Activated CD4-positive, alpha-beta T cell treated with anti-CD3 and anti-CD28 coated beads, Interleukin-10, Interleukin-2, amounts not matched to agents 100 ng/mL and 50 ng/mL, durations not matched to agents 16 hours and 8 hours (primary cell): ENCODE results near the gene LPCAT4.
A peak's percentile ranks its signal among the peaks of the same experiment; 100 is the strongest.
"Not testable (repeated sequence)": the region's sequence is repeated elsewhere in the genome, so short reads cannot be mapped to it uniquely, and the experiment has no call there.

Source experiments
- DNase-seq: peaks from one replicate; pipeline ENCODE4 v3.0.0-alpha.2; 2020

LPCAT4 gene, protein sequence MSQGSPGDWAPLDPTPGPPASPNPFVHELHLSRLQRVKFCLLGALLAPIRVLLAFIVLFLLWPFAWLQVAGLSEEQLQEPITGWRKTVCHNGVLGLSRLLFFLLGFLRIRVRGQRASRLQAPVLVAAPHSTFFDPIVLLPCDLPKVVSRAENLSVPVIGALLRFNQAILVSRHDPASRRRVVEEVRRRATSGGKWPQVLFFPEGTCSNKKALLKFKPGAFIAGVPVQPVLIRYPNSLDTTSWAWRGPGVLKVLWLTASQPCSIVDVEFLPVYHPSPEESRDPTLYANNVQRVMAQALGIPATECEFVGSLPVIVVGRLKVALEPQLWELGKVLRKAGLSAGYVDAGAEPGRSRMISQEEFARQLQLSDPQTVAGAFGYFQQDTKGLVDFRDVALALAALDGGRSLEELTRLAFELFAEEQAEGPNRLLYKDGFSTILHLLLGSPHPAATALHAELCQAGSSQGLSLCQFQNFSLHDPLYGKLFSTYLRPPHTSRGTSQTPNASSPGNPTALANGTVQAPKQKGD

DNA sequence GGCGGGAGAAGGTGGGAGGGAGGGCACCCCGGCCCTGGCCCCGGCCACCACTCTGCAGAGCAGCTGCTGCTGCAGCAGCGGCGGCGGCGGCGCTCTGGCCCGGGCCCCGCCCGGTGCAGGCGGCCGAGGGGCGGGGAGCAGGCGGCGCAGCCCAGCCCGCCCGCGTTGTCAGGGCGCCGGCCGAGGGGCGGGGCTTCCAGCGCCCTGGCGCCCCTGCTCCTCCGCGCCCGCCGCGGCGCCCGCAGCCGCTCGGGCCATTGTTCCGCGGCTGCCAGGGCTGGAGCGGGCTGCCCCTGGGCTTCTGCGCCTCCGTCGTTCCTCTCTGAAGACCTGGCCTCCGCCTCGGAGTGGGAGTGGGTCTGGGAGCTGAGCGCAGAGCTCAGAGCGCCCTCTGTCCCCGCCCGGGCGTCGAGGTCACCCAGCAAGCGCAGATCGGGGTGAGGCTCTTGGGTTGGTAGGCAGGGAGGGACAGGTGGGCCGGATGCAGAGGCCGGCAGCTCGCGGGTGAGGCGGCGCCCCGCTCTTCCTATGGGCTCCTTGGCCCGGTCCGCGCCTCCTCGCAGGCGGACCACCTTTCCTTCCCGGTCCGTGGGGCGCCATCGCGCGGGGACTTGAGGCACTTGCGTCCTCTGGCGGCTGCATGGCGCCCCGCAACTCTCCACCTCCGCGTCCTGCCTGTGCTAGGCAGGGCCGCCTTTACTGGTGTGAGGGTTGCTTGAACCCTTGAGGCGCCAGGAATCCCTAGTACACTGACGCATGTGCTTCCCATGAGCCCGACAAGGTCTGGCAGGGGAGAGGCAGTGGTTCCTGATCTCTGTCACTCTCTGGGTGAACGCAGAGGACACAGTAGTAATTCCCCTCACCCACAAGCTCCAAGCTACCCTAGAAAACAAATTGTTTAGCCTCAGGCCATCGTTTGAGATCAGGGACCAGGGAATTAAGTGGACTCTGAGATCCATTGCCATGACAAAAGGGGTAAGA, at the start of gene LPCAT4:
LPCAT4 (minus strand) TSS at position 96 of the 981 bp plus-strand sequence. CDS start 96 bp downstream, outside the sequence.
- DNase-seq, result peak; percentile 93

DNA sequence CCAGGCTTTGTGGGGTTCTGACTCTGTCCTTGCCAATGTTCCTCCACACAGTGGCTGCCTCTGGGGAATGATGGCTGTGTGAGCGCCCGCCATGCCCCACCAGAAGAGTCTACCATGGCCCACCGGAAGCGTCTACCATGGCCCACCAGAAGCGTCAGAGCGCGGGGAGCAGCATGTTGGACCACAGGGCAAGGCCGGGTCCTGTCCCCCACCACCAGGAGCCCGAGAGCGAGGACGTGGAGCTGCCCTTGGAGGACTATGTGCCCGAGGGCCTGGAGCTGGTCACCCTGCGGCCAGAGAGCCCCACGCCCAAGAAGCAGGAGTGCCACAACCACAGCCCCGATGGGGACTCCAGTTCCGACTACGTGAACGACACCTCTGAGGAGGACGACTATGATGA, 42.5 kb upstream of the LPCAT4 start:
- not testable (repeated sequence) for DNase-seq

DNA sequence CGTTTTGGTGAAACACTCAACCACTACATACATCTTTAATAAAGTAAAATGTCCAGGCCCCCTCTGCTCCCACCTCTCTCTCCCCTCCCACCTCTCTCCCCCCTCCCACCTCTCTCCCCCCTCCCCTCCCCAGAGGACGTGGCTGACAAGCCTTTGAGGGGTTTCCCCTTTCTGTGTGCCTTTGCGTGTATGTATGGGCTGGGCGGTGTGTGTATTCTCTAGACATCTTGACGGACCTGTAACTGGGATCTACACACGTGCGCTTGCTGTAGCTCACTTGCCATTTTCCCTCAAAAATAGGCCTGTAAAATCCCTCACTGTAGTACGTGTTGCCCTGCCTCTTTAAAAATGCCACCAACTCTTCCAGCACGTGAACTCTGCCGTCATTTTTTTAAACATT, 42.0 kb upstream of the LPCAT4 start:
- not testable (repeated sequence) for DNase-seq

DNA sequence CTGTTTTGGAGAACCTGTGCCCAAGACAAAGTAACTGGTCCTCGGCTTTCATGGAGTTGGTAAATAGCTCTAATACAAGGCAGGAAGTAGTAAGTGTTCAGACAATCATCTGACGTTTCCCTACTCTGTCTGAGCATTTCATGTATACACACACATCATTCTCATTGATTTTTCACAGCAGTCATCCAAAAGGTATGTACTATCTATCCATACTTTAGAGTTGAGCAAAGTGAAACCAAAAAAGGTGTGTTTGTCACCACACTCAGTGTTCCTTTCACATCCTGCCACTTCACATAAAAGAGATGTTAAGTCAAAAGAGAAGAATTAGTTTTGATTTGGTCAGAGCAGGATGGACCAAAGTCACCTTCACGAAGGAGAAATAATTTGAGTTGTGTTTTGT, 36.9 kb upstream of the LPCAT4 start:
- not testable (repeated sequence) for DNase-seq

DNA sequence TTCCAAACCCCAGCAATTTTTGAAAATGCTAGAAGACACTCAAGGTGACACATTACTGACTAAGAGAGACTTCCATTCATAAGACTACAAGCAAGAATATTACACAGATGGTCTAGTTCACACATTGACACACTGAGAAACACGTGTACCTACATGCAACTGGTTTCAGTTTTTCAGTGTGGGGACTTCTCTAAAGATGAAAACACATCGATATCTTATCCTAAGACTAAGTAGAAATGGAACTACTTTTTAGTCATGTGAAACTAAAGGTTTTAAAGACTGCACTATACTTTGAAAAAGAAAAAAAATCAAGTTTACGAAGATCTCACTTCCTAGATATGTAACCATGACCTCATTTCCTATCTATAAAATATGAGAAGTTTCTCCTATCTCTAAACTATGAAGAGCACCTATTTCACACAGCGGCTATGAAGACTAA, 36.2 kb upstream of the LPCAT4 start:
- not testable (repeated sequence) for DNase-seq

DNA sequence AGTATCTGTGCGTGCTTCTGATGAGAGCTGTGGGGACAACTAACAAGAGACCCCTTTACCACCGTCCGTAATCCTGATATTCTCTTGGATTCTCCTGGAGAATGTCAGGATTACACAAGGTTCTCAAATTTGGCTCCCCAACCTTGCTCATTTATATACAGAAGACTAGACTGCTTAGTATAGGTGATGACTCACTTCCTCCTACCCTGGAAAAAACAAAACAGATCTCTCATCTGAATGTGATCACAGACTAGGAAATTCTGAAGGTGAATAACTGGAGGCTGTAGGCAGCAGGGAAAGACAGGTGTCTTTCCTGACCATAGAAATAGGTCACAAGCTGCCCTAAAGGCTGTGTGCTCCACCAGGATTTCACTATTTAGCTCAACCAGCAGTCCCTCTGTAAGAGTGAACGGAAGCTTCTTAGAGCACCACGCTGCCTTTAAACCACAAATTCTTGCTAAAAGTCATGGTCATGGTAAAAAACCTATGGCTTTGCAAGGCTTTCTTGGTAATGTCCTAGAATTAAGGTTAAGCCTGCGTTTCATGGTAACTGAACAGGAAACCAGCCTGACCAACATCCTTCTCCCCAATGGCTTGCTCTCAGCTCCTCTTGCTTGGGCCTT, 30.8 kb upstream of the LPCAT4 start:
- peak; percentile 75 for DNase-seq

DNA sequence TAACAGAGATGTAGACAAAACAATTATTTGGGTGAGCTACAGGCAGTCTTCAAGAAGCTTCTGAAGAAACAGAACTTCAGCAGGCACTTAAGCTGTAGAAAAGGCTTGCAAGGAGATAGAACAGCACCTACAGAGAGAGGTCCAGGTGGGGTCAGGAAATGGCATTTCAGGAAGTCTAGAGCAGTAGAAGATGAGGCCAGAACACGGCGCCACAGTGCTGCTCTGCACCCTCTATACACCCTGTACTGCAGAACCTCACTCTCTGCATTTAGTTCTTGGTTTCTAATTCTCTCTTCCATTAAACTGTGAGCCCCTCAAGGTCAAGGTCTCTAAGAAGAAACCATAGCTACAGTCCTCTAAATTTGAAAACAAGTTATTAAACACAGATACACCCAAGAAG, 26.0 kb upstream of the LPCAT4 start:
- DNase-seq, result not testable (repeated sequence)

DNA sequence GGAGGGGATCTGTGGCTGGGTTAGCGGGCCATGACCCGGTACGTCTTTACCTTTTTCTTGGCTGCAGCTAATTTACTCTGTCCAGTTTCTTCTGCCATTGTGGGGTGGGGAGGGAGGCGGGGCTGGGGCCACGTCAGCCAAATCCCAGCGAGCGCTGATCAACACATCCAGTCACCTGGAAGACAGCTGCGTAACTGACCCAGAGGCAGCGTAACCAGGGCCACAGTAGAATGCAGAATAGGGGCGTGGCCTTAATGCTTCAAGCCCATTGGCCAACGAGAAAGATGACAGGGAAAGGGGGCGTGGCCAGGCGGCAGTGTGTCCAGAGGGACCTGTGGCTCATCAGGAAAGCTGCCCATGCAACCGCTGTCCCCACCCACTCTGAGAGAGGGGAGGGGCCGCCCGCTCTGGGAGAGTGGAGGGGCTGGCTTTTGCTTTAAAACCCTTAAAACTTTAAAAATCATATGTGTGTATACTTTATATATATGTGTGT, 22.6 kb upstream of the LPCAT4 start:
- DNase-seq, result not testable (repeated sequence)

DNA sequence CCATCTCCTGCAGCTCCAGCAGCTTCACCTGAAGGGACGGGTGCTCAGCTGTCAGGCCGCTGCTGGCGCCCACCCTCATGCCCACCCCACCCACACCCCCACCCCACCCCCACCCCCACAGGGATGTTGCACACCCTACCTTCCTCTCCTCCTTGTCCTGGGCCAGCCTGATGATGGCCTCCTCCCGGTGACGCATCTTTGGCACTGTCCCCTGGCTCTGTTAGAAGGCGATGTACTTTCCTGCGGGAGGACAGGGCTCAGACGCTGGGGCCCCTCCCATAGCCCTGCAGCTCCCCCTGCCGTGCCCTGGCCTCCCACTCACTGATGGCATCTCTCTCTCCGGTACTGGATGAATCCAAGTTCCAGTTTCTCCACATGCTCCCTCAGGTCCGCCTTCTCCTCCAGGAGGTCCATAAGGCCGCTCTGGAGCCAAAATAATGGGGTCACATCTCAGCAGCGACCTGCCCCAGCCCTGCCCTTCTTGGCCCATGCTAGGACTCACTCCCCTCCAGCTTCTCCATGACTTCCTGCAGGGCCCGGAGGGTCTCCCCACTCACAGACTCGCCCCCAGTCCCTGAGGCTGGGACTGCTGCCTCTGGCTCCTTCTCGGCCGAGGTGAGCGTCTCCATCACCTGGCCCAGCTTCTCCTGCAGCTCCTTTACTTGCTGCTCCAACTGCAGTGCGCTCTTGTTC, 15.0 kb upstream of the LPCAT4 start:
- DNase-seq, result not testable (repeated sequence)

DNA sequence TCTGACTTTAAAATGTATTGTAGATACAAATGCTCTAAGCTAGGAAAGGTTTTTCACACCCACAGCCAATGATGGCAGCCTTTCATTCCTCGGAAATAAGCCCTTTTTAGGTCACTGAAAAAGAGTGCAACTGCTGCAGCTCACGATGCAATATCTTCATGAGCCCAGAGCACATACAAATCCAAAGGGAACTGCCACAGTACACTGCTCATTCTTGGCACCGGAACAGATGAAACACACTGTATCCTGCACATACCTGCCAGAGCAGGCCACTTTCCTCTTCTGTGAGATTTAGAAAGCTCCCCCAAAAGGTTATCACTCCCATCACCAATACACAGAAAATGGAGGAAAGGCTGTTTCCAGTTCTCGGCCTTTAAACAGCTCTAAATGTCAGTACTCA, 13.5 kb upstream of the LPCAT4 start:
- DNase-seq, result not testable (repeated sequence)

DNA sequence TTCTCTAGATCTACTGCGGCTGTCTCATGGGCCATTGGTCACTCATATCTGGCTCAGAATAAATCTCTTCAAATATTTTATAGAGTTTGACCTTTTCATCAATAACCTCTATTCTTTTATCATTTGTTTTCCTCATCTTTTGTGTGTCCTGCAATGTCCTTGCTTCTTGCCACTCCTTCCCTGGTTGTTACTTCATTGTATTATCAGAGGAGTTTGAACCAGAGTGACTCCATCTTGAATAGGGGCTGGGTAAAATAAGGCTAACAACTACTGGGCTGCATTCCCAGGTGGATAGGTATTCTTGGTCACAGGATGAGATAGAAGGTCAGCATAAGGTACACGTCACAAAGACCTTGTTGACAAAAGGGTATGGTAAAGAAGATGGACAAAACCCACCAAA, 9.9 kb upstream of the LPCAT4 start:
- no peak for DNase-seq

DNA sequence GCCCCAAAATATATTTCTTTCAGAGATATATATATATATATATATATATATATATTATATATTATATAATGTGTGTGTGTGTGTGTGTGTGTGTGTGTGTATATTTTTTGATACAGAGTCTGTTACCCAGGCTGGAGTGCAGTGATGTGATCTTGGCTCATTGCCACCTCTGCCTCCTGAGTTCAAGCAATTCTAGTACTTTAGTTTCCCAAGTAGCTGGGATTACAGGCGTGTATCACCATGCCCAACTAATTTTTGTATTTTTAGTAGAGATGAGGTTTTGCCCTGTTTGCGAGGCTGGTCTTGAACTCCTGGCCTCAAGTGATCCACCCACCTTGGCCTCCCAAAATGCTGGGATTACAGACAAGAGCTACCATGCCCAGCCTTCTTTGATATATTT, 8.5 kb upstream of the LPCAT4 start:
- DNase-seq, result not testable (repeated sequence)

DNA sequence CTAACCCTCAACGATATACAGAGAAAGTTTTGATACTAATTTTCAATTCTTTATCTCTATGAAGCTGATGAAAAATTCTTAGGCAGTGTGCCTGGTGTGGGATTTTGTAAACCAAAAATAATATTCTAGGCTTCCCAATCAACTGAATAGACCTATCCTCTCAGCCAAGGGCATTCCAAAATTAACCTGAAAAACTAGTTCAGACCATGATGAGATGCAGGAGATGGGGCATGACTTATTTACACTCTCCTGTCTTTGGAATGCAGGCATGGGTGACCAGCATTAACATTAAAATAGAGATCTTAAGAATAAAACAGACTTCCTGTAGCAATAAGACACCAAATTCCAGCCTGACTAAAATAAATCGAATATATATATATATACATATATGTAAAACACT, 7.8 kb upstream of the LPCAT4 start:
- DNase-seq, result no peak

DNA sequence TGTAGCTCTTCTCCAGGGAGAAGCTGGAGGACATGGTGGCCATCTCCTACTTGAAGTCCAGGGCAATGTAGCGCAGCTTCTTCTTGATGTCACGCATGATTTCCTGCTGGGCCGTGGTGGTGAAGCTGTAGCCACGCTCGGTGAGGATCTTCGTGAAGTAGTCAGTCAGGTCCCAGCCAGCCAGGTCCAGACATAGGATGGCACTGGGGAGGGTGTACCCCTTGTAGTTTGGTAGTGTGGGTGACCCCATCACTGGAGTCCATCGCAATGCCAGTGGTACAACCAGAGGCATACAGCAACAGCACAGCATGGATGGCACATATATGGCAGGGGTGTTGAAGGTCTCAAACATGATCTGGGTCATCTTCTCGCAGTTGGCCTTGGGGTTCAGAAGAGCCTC, 7.0 kb upstream of the LPCAT4 start:
- DNase-seq, result no peak

DNA sequence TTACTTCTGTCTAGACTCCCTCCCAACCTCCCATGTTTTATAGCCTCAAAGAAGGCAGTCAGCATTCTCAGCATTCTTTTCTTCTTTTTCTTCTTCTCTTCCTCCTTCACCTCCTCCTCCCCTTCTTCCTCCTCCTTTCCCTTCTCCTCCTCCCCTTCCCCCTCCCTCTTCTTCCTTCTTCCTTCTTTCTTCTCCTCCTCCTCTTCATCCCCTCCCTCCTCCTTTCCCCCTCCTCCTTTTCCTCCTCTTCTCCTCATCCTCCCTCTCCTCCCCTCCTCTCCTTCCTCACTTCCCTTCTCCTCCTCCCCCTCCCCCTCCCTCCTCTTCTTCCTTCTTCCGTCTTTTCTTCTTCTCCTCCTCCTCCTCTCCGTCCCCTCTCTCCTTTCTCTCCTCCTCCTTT, 3.6 kb upstream of the LPCAT4 start:
- no peak for DNase-seq

DNA sequence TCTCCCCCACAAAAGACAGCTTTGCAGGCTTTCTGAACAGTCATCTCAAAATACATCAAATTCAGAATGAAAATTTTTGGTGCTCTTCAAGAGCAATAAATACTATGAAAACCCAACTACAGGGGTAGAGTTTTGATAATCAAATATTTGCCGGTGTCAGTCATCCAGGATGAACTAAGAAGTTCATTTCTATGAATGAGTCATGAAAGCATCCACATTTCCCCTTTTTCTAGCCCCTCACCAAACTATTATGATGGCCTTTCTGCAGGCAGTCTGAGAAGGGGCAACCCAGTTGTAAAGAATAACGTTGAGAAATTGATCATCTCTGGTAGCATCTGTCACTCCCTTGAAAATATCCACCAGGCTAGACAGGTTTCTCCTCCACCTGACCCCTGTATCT, 3.1 kb upstream of the LPCAT4 start:
- DNase-seq, result peak; percentile 47

DNA sequence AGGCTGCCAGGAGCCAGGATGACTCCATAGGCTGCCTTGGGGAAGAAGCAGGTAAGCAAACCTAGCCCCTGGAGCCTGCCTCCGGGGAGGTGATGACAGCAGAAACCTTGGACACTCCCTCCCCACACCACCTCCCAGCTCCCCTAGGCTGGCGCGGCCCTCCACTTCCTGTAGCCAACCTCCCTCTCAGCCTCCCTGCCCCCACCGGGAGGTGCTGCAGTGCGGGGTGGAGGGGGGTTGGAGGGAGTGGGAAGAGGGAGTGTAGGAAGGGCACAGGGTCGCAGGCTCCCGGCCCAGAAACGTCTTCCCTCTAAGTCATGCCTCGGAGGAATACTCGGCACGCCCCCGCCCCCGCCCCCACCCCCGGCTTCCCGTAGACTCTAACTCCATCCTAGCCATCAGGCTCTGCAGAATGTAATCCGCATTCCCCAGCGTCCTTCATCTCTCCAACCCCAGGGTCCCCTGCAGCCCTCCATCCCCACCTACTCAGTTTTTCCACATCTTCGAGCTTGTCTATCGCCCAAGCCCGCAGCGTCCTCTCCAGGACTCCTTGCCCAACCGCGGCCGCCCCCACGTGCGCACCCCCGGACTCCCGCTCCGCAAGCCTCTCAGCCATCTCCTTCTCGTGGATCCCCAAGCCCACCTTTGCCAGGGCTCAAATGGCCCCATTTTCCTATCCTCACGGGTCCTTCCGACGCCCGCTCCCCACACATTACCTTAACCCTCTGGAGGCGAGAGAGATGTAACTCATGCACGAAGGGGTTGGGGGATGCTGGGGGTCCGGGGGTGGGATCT, 528 bp downstream of the LPCAT4 start:
- peak; percentile 76 for DNase-seq

DNA sequence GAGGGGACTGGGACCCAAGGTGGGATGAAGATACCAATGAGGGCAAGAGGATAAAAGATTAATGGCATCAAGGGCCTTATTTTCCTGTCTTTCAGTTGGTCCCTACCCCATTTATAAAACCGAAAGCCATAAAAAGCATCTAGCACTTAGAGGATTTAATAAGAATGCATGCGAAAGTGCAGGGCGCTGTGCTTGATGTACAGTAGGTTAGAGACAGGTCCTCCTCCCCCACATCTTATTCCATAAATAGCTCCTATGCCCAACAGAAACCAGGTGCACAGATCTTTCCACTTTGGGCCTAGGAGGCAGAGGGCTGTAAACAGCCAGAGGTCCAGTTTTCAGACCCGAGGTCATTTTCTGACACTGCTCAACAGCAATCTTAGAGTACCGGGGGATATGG, 1.2 kb downstream of the LPCAT4 start:
- DNase-seq, result no peak

DNA sequence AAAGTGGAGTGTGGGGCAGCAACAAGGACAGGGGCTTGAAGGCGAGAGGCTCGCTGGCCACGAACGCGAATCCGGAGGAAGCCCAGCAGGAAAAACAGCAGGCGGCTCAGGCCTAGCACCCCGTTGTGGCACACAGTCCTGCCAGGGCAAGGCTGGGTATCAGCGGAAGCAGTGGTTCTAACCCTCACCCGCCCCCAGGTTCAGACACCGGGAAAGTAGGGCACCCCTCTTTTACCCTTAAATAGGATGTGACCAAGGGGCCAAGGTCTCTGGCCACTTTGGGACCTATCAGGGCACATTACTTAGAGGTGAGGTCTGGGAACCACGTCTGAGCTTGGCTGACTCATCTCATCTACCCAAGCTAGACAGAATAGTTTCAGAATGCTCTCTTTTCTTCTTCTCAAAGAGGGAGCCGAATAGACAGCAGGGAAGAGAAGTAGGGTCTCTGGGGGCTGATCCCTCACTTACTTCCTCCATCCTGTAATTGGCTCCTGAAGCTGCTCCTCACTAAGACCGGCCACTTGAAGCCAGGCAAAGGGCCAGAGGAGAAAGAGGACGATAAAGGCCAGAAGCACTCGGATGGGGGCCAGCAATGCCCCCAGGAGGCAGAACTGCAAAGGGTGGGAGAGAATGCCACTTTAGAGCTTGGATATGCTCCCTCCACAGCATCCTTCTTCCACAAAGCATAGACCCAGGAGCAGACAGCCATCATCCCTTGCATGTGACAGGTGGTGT, 1.7 kb downstream of the LPCAT4 start:
- DNase-seq, result peak; percentile 51

DNA sequence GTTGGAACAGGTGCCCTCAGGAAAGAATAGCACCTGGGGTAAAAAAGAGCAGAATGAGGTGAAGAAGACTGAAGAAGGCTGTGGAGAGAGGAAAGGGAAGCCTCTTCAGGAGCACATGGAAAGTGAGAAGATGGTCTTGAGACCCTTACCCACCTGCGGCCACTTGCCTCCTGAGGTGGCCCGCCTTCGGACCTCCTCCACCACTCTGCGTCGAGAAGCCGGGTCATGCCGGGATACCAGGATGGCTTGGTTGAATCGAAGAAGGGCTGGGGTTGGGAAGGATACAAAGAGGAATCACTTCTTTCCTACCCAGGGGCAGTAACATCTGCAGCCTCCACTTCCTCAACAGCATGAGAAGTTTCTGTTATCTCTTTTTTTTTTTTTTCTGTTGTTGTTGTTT, 3.0 kb downstream of the LPCAT4 start:
- DNase-seq, result no peak
